T47D (cell line): ENCODE measurements around the gene MMEL1.

Source experiments
- DNase-seq, 2 experiments: peaks; one replicate each; pipeline versions ENCODE4 v3.0.0 to v3.0.0-alpha.2; 2011 to 2012; ENCODE audit warnings: low read depth in 1 of 2, low spot score in 1 of 2
- JUND ChIP-seq: IDR thresholded peaks from 2 replicates; pipeline ENCODE4 v1.6.1; 2012; ENCODE audit warnings: low read depth
- in situ Hi-C: cut with HindIII; loops from 2 replicates; pipeline ENCODE4 v1.10.0; 2016; ENCODE audit warnings: low sequenced_read_pairs, low pct_unique_long_range_greater_than_20kb

MMEL1 gene

GRCh38 chr1:2544875-2545640, 87.8 kb downstream of the MMEL1 start:
- in situ Hi-C loops: no loop called here
- DNase-seq: no peak

GRCh38 chr1:2544093-2544874, 88.5 kb downstream of the MMEL1 start:
- TF ChIP-seq JUND: no peak
- in situ Hi-C loops: no loop called here
- DNase-seq: no peak

More at GRCh38 chr1:2544875-2545640, 87.8 kb downstream of the MMEL1 start:
- TF ChIP-seq JUND: no peak

GRCh38 chr1:2543543-2544092, 89.2 kb downstream of the MMEL1 start:
- TF ChIP-seq JUND: no peak
- DNase-seq: no peak
- in situ Hi-C loops: no loop called here

- in situ Hi-C loops: no loop called here
- no peak for DNase-seq
- no peak for TF ChIP-seq JUND
These were observed 90.4 kb downstream of the MMEL1 start for GRCh38 chr1:2542246-2542915.

- in situ Hi-C loops: no loop called here
- TF ChIP-seq JUND: no peak
- no peak for DNase-seq
These were observed 91.1 kb downstream of the MMEL1 start for GRCh38 chr1:2541619-2542245.

- in situ Hi-C loops: no loop called here
- no peak for TF ChIP-seq JUND
- no peak for DNase-seq
These were observed 91.9 kb downstream of the MMEL1 start for GRCh38 chr1:2540816-2541492.
